Ecto neural progenitor cell (in vitro differentiated cells): ENCODE data around the gene NXN.
"Not testable (repeated sequence)": the region's sequence is repeated elsewhere in the genome, so short reads cannot be mapped to it uniquely, and the experiment has no call there.

Source experiments
- DNase-seq: peaks from one replicate; pipeline ENCODE4 v3.0.0-alpha.2; 2018; ENCODE audit warnings: low spot score

NXN gene

DNA sequence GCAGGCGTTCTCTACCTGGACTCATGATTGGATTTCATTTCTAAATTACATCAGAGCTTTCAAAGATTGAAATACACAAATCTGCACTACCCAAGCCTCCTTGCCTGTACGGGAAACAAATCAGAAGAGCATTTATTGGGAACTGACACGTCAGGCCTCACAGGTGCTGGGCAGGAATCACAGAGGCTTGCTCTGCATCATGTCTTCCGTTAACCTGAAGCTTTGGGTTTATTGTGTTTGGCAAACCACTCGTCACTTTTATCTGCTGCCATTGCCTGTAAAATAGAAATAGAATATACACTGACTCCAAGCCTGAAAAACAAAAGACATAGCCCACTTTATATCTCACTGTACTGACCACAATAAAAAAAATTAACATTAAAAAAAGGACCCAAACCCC lies 219.6 kb downstream of the NXN start:
- no peak for DNase-seq

- not testable (repeated sequence) for DNase-seq
Measured at GRCh38 chr17:756010-756567, 223.5 kb downstream of the NXN start.

GRCh38 chr17:755319-755961 lies 224.1 kb downstream of the NXN start:
- DNase-seq: not testable (repeated sequence)

DNA sequence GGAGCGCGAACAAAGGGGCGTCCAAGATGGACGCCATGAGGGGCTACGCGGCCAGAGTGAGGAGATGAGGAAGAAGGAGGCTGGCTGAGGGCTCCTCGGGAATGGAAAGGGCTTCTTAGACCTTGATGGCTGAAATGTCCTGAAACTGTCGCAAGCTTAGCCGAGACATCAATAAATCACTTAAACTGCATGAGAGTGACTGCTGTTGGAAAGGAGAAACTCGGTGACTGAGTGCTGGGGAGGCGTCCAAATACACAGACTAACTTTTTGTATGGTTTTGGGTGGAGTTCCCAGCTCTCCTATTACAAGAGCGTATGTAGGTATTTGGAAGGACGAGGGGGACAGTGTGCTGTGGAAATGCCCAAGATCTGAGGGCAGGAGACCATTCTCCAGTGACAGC lies 226.2 kb downstream of the NXN start:
- no peak for DNase-seq

GRCh38 chr17:752620-753219 lies 226.9 kb downstream of the NXN start:
- DNase-seq: no peak

GRCh38 chr17:752002-752619 lies 227.5 kb downstream of the NXN start, which contains the start of gene GEMIN4:
Gene GEMIN4, minus strand, starts transcription at chr17:752264. Its CDS starts 122 bp downstream, at chr17:752142.
- peak; percentile 100 for DNase-seq

GRCh38 chr17:751269-752001 lies 228.1 kb downstream of the NXN start:
- DNase-seq: peak; percentile 59

DNA sequence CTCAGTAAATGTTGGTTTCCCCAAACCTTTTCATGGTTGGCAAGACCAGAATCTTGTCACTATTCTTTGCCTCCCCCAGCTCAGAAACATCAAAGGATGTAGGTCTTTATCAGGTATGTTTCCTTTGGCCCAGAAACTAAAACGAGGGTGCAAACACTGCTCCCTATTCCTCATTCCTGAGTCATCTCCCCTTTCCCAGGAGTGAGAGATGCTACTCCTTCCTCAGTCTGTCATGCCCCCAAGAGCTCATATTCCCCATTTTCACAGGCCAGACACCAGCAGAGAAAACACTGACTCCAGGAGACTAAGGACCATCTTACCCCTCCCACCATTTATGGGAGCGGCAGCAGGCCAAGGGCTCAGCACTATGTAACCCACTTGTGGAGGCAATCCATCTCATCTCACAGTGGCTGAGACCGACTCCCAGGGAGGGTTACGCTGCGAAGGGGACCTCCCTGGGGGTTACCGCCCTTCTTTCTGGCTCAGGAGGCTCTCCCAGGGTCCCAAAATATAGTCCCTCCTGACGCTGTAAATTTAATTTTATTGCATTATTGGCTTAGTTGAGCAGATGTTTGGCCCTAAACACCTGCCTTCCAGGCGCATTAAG lies 229.0 kb downstream of the NXN start:
- no peak for DNase-seq

DNA sequence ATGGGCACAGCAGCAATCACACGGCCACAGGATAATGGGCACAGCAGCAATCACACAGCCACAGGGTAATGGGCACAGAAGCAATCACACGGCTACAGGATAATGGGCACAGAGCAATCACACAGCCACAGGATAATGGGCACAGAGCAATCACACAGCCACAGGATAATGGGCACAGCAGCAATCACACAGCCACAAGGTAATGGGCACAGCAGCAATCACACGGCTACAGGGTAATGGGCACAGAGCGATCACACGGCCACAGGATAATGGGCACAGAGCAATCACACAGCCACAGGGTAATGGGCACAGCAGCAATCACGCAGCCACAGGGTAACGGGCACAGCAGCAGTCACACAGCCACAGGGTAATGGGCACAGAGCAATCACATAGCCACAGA lies 230.2 kb downstream of the NXN start:
- not testable (repeated sequence) for DNase-seq
